Suprapubic skin (tissue), 4 donors: Measurements from ENCODE around the gene INHBB.

Experiments used
- EP300 ChIP-seq: sonication (generic); formaldehyde crosslinking; IDR thresholded peaks from one replicate; pipeline ENCODE4 v1.6.1; 2017; ENCODE audit warnings: antibody characterized with exemption
- POLR2A ChIP-seq, 2 donors: fragments of 450-650 bp; IDR thresholded peaks; one replicate each; pipeline ENCODE4 v1.6.1; 2017; ENCODE audit warnings: antibody characterized with exemption in 2 of 2, mild to moderate bottlenecking in 2 of 2, moderate library complexity in 2 of 2
- POLR2AphosphoS5 ChIP-seq, 3 donors: sonication (generic); formaldehyde crosslinking; IDR thresholded peaks; one replicate each; pipeline ENCODE4 v1.6.1; 2017; ENCODE audit warnings: antibody characterized with exemption in 3 of 3
- TF ChIP-seq, protein P1 (sequence below), 2 donors: fragments of 200-600 bp in 1 of 2; fragments of 450-650 bp in 1 of 2; sonication (generic) in 1 of 2; IDR thresholded peaks; one replicate each; pipeline ENCODE4 v1.5.1; 2016 to 2019; ENCODE audit warnings: antibody characterized with exemption in 2 of 2, mild to moderate bottlenecking in 1 of 2, moderate library complexity in 1 of 2

DNA sequence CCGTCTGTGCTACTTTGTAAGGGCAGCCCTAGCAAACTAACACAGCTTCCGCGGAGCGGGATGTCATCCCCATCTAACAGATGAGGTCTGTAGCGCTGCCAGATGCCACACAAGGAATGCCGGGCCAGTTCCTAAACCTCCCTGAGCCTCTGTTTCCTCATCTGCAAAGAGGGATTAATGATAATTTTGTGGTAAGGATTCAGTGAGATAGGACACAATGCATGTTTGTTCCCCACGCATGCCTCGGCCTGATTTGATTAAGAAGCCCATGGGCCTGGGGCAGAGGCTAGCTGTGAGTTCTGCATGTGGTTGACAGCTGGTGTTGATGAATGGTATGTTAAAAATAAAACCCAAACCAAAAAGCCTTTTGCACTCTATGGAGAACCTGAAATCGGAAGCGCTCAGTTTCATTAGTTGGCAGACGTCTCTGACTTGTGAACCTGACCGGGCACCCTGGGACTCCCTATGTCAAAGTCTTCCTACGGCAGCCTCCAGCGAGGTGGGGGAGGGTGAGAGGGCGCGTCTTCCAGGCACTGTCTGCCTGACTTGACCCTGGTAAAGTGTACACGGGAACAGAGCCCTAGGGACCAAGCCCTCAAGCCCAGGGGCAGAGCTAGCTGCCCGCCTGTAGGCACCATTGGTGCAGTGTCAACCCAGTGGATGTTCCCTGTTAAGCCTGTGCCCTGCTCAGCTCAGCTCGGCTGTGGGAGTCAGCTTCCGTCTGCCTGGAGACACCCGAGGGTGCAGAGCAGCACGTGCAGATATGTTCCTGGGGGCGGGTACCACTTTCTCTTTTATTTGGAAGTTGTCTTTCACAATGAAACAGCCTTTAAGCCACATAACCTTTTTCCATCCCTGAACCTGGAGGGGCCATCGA, 14.8 kb upstream of the INHBB start:
- TF ChIP-seq, protein P1, sequence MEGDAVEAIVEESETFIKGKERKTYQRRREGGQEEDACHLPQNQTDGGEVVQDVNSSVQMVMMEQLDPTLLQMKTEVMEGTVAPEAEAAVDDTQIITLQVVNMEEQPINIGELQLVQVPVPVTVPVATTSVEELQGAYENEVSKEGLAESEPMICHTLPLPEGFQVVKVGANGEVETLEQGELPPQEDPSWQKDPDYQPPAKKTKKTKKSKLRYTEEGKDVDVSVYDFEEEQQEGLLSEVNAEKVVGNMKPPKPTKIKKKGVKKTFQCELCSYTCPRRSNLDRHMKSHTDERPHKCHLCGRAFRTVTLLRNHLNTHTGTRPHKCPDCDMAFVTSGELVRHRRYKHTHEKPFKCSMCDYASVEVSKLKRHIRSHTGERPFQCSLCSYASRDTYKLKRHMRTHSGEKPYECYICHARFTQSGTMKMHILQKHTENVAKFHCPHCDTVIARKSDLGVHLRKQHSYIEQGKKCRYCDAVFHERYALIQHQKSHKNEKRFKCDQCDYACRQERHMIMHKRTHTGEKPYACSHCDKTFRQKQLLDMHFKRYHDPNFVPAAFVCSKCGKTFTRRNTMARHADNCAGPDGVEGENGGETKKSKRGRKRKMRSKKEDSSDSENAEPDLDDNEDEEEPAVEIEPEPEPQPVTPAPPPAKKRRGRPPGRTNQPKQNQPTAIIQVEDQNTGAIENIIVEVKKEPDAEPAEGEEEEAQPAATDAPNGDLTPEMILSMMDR (IDR thresholded peaks at IDR 0.05), result no peak
- no peak for TF ChIP-seq POLR2AphosphoS5 (IDR thresholded peaks at IDR 0.05)
- no peak for TF ChIP-seq EP300
- TF ChIP-seq POLR2A (IDR thresholded peaks at IDR 0.05), result no peak
